Measurements from ENCODE around the gene SNAP91.
"Not testable (repeated sequence)": the region's sequence is repeated elsewhere in the genome, so short reads cannot be mapped to it uniquely, and the experiment has no call there.

Gene SNAP91

GRCh38 chr6:83756565-83756964, 47.7 kb upstream of the SNAP91 start:
- H3K9me2 ChIP-seq (replicated peaks; ENCODE audit: insufficient read depth, low read length), result no peaks in the 10 kb centered on the region
- no peak for TF ChIP-seq EZH2phosphoT487 (IDR thresholded peaks at IDR 0.05; ENCODE audit: low read length)
- no peak for TF ChIP-seq EZH2 (optimal IDR thresholded peaks at IDR 0.05; ENCODE audit: low read depth, low read length)
- no peak for TF ChIP-seq CTCF (IDR thresholded peaks at IDR 0.05; ENCODE audit: low read length)
- no peak overlapping the region for H3K27ac ChIP-seq (ENCODE audit: low read length)
- no peak overlapping the region for H3K4me2 ChIP-seq (ENCODE audit: low read depth, low read length)
- no peak overlapping the region for H3K9ac ChIP-seq (ENCODE audit: low read length)
- no peak overlapping the region for H3K4me3 ChIP-seq (ENCODE audit: low read length)
- no peaks in the 10 kb centered on the region for H3K36me3 ChIP-seq (replicated peaks; ENCODE audit: insufficient read depth, low read length)
- H3F3A ChIP-seq (ENCODE audit: insufficient read depth, low read length), result no peaks in the 10 kb centered on the region
- H2AFZ ChIP-seq (ENCODE audit: low read length), result no peak overlapping the region
- H3K79me2 ChIP-seq (ENCODE audit: low read length), result no peaks in the 10 kb centered on the region
- no peaks in the 10 kb centered on the region for H3K4me1 ChIP-seq (ENCODE audit: low read length)
- H4K20me1 ChIP-seq (ENCODE audit: insufficient read depth, low read length), result no peaks in the 10 kb centered on the region
- no peaks in the 10 kb centered on the region for H3K27me3 ChIP-seq (replicated peaks; ENCODE audit: insufficient read depth, low read length)
- H3K9me3 ChIP-seq (replicated peaks; ENCODE audit: insufficient read depth, low read length), result no peaks in the 10 kb centered on the region
- DNase-seq, result no peak

GRCh38 chr6:83752375-83752774, 43.5 kb upstream of the SNAP91 start:
- not testable (repeated sequence) for H3F3A ChIP-seq (ENCODE audit: insufficient read depth, low read length); H3K79me2 ChIP-seq (ENCODE audit: low read length); H3K4me1 ChIP-seq (ENCODE audit: low read length); H3K4me2 ChIP-seq (ENCODE audit: low read depth, low read length); H4K20me1 ChIP-seq (ENCODE audit: insufficient read depth, low read length); H3K9ac ChIP-seq (ENCODE audit: low read length); H3K36me3 ChIP-seq (replicated peaks; ENCODE audit: insufficient read depth, low read length); H2AFZ ChIP-seq (ENCODE audit: low read length); DNase-seq; H3K4me3 ChIP-seq (ENCODE audit: low read length); H3K9me2 ChIP-seq (replicated peaks; ENCODE audit: insufficient read depth, low read length); H3K27ac ChIP-seq (ENCODE audit: low read length); H3K9me3 ChIP-seq (replicated peaks; ENCODE audit: insufficient read depth, low read length); H3K27me3 ChIP-seq (replicated peaks; ENCODE audit: insufficient read depth, low read length)

GRCh38 chr6:83741089-83741488, 32.2 kb upstream of the SNAP91 start:
- H3K4me1 ChIP-seq (ENCODE audit: low read length), result no peaks in the 10 kb centered on the region
- no peak for TF ChIP-seq EZH2phosphoT487 (IDR thresholded peaks at IDR 0.05; ENCODE audit: low read length)
- no peak for TF ChIP-seq CTCF (IDR thresholded peaks at IDR 0.05; ENCODE audit: low read length)
- no peak for TF ChIP-seq EZH2 (optimal IDR thresholded peaks at IDR 0.05; ENCODE audit: low read depth, low read length)
- no peaks in the 10 kb centered on the region for H3K27me3 ChIP-seq (replicated peaks; ENCODE audit: insufficient read depth, low read length)
- no peak for DNase-seq
- H3K27ac ChIP-seq (ENCODE audit: low read length), result no peak overlapping the region
- no peaks in the 10 kb centered on the region for H3K36me3 ChIP-seq (replicated peaks; ENCODE audit: insufficient read depth, low read length)
- no peak overlapping the region for H2AFZ ChIP-seq (ENCODE audit: low read length)
- no peak overlapping the region for H3K4me3 ChIP-seq (ENCODE audit: low read length)
- H3K9me3 ChIP-seq (replicated peaks; ENCODE audit: insufficient read depth, low read length), result no peaks in the 10 kb centered on the region
- no peaks in the 10 kb centered on the region for H3K9me2 ChIP-seq (replicated peaks; ENCODE audit: insufficient read depth, low read length)
- H3K9ac ChIP-seq (ENCODE audit: low read length), result no peak overlapping the region
- no peak overlapping the region for H3K4me2 ChIP-seq (ENCODE audit: low read depth, low read length)
- H3K79me2 ChIP-seq (ENCODE audit: low read length), result no peaks in the 10 kb centered on the region
- no peaks in the 10 kb centered on the region for H4K20me1 ChIP-seq (ENCODE audit: insufficient read depth, low read length)
- H3F3A ChIP-seq (ENCODE audit: insufficient read depth, low read length), result no peaks in the 10 kb centered on the region

- Histone ChIP-seq H3K4me3 (ENCODE audit: low read length) (no peak overlapping the region), H3K4me2 (ENCODE audit: low read depth, low read length) (no peak overlapping the region), H2AFZ (ENCODE audit: low read length) (no peak overlapping the region), H3K27me3 (replicated peaks; ENCODE audit: insufficient read depth, low read length) (no peaks in the 10 kb centered on the region), H3K4me1 (ENCODE audit: low read length) (no peaks in the 10 kb centered on the region), H3K9me3 (replicated peaks; ENCODE audit: insufficient read depth, low read length) (no peaks in the 10 kb centered on the region), H3K79me2 (ENCODE audit: low read length) (no peaks in the 10 kb centered on the region), H4K20me1 (ENCODE audit: insufficient read depth, low read length) (no peaks in the 10 kb centered on the region), H3K36me3 (replicated peaks; ENCODE audit: insufficient read depth, low read length) (no peaks in the 10 kb centered on the region), H3K9ac (ENCODE audit: low read length) (no peak overlapping the region), H3K27ac (ENCODE audit: low read length) (no peak overlapping the region), H3F3A (ENCODE audit: insufficient read depth, low read length) (no peaks in the 10 kb centered on the region), H3K9me2 (replicated peaks; ENCODE audit: insufficient read depth, low read length) (no peaks in the 10 kb centered on the region)
- no peak for DNase-seq
- TF ChIP-seq EZH2phosphoT487 (IDR thresholded peaks at IDR 0.05; ENCODE audit: low read length) (no peak), EZH2 (optimal IDR thresholded peaks at IDR 0.05; ENCODE audit: low read depth, low read length) (no peak)
Measured at GRCh38 chr6:83735461-83735860, 26.6 kb upstream of the SNAP91 start.

Measured in MM.1S (cell line).